Fibroblast of peridontal ligament (primary cell): ENCODE data around the gene ADCY1.
A peak's percentile ranks its signal among the peaks of the same experiment; 100 is the strongest.

Experiments
- DNase-seq: peaks from one replicate; pipeline ENCODE4 v3.0.0-alpha.2; 2010; ENCODE audit errors: extremely low read depth

ADCY1 gene

GRCh38 chr7:45677311-45677900, 103.2 kb downstream of the ADCY1 start:
- no peak for DNase-seq

GRCh38 chr7:45679516-45679915, 105.3 kb downstream of the ADCY1 start:
- DNase-seq, result no peak

GRCh38 chr7:45680776-45681175, 106.6 kb downstream of the ADCY1 start:
- no peak for DNase-seq

GRCh38 chr7:45681596-45682357, 107.6 kb downstream of the ADCY1 start:
- DNase-seq, result no peak

- DNase-seq, result no peak
These were observed 108.2 kb downstream of the ADCY1 start for GRCh38 chr7:45682358-45682735.

- DNase-seq, result peak; percentile 23
These were observed 108.8 kb downstream of the ADCY1 start for GRCh38 chr7:45682836-45683555.

GRCh38 chr7:45683556-45684148, 109.5 kb downstream of the ADCY1 start:
- no peak for DNase-seq

GRCh38 chr7:45684910-45685618, 110.9 kb downstream of the ADCY1 start:
- no peak for DNase-seq

GRCh38 chr7:45685619-45686240, 111.6 kb downstream of the ADCY1 start:
- no peak for DNase-seq

GRCh38 chr7:45686441-45687184, 112.4 kb downstream of the ADCY1 start:
- DNase-seq, result no peak

GRCh38 chr7:45687185-45687560, 113.0 kb downstream of the ADCY1 start:
- no peak for DNase-seq

- no peak for DNase-seq
These were observed 113.6 kb downstream of the ADCY1 start for GRCh38 chr7:45687721-45688120.

GRCh38 chr7:45688382-45688781, 114.2 kb downstream of the ADCY1 start:
- DNase-seq, result no peak

GRCh38 chr7:45689011-45689796, 115.0 kb downstream of the ADCY1 start:
- DNase-seq, result peak; percentile 71

GRCh38 chr7:45689797-45690761, 115.9 kb downstream of the ADCY1 start:
- no peak for DNase-seq

GRCh38 chr7:45690762-45691150, 116.6 kb downstream of the ADCY1 start:
- DNase-seq, result no peak

- no peak for DNase-seq
These were observed 117.0 kb downstream of the ADCY1 start for GRCh38 chr7:45691155-45691656.

GRCh38 chr7:45692031-45692430, 117.9 kb downstream of the ADCY1 start:
- DNase-seq, result no peak
